Measurements from ENCODE around the gene PCDHGC3. TPM values are rescaled to one million over a fixed set of nuclear protein-coding genes. Genes with fewer than 3 reads are reported as not detected.
"Not testable (repeated sequence)": the region's sequence is repeated elsewhere in the genome, so short reads cannot be mapped to it uniquely, and the experiment has no call there.

PCDHGC3 gene
- total RNA-seq: not detected

GRCh38 chr5:141475625-141476131 is at the start of gene PCDHGC3:
Gene PCDHGC3, plus strand, starts transcription at chr5:141475966. Its CDS starts 151 bp downstream, at chr5:141476117.
- H3K9me3 Mint-ChIP-seq: no peaks in the 10 kb centered on the region
- ChIA-PET CTCF (interaction anchor here (0.7 to 2.4 kb wide), 6 partner anchors 10 to 57 kb away, joined by 3 to 6 read pairs (median 4); partner anchors contain the start of gene PCDHGC4), POLR2A (no interaction called here)
- peaks cover 7% of the 10 kb centered on the region for H3K36me3 Mint-ChIP-seq (ENCODE audit: low read depth)
- H3K4me3 Mint-ChIP-seq: peak within 1 kb of the TSS; percentile 69
- no peak for DNase-seq
- peaks cover 66% of the 10 kb centered on the region for H3K27me3 Mint-ChIP-seq
- peaks cover 19% of the 10 kb centered on the region for H3K4me1 Mint-ChIP-seq
- H3K27ac Mint-ChIP-seq: peak within 1 kb of the TSS; percentile 46

GRCh38 chr5:141427783-141428426 is 47.9 kb upstream of the PCDHGC3 start:
- Mint-ChIP-seq H3K4me1 (peaks cover 11% of the 10 kb centered on the region), H3K27me3 (peaks cover 48% of the 10 kb centered on the region), H3K4me3 (no peak overlapping the region), H3K9me3 (peaks cover 29% of the 10 kb centered on the region), H3K27ac (no peak overlapping the region), H3K36me3 (ENCODE audit: low read depth) (peaks cover 13% of the 10 kb centered on the region)
- ChIA-PET CTCF (interaction anchor here (1.8 kb wide), 1 partner anchor 130 kb away, joined by 4 read pairs; no protein-coding TSS in a partner anchor), POLR2A (no interaction called here)
- no peak for DNase-seq

- peak within 1 kb of the TSS; percentile 80 for H3K27ac Mint-ChIP-seq
- H3K4me1 Mint-ChIP-seq: peaks cover 11% of the 10 kb centered on the region
- ChIA-PET POLR2A (no interaction called here), CTCF (interaction anchor here (0.6 to 3.3 kb wide), 20 partner anchors 10 to 201 kb away, joined by 3 to 22 read pairs (median 4); partner anchors contain the start of genes PCDHGA10, PCDHGA11, PCDHGB6 and PCDHGB7)
- H3K27me3 Mint-ChIP-seq: peaks cover 39% of the 10 kb centered on the region
- peaks cover 31% of the 10 kb centered on the region for H3K9me3 Mint-ChIP-seq
- peak within 1 kb of the TSS; percentile 59 for H3K4me3 Mint-ChIP-seq
- peaks cover 16% of the 10 kb centered on the region for H3K36me3 Mint-ChIP-seq (ENCODE audit: low read depth)
- DNase-seq: peak; percentile 39
Measured at GRCh38 chr5:141430332-141431113, 45.2 kb upstream of the PCDHGC3 start, which contains the start of gene PCDHGA12. Gene PCDHGA12, plus strand, starts transcription at chr5:141430507. Its CDS starts 253 bp downstream, at chr5:141430760.

GRCh38 chr5:141431286-141431685 is 44.5 kb upstream of the PCDHGC3 start:
- POLR2A ChIA-PET: no interaction called here
- peak overlapping the region; percentile 59 for H3K4me3 Mint-ChIP-seq
- peaks cover 31% of the 10 kb centered on the region for H3K9me3 Mint-ChIP-seq
- H3K4me1 Mint-ChIP-seq: peaks cover 11% of the 10 kb centered on the region
- H3K36me3 Mint-ChIP-seq (ENCODE audit: low read depth): peaks cover 16% of the 10 kb centered on the region
- CTCF ChIA-PET: interaction anchor here (0.7 to 3.3 kb wide), 9 partner anchors 10 to 133 kb away, joined by 3 to 22 read pairs (median 6); partner anchors contain the start of genes PCDHGA10, PCDHGA11, PCDHGB6 and PCDHGB7
- no peak for DNase-seq
- peak overlapping the region; percentile 80 for H3K27ac Mint-ChIP-seq
- H3K27me3 Mint-ChIP-seq: peaks cover 37% of the 10 kb centered on the region

- peaks cover 37% of the 10 kb centered on the region for H3K27me3 Mint-ChIP-seq
- POLR2A ChIA-PET, CTCF ChIA-PET, DNase-seq, H3K27ac Mint-ChIP-seq: not testable (repeated sequence)
- H3K4me3 Mint-ChIP-seq: peak overlapping the region; percentile 59
- H3K4me1 Mint-ChIP-seq: peaks cover 11% of the 10 kb centered on the region
- peaks cover 26% of the 10 kb centered on the region for H3K9me3 Mint-ChIP-seq
- peaks cover 16% of the 10 kb centered on the region for H3K36me3 Mint-ChIP-seq (ENCODE audit: low read depth)
Measured at GRCh38 chr5:141432308-141432707, 43.5 kb upstream of the PCDHGC3 start.

GRCh38 chr5:141432726-141433125 is 43.0 kb upstream of the PCDHGC3 start:
- POLR2A ChIA-PET: not testable (repeated sequence)
- Mint-ChIP-seq H3K36me3 (ENCODE audit: low read depth) (peaks cover 16% of the 10 kb centered on the region), H3K4me1 (peaks cover 11% of the 10 kb centered on the region)

GRCh38 chr5:141434006-141434405 is 41.8 kb upstream of the PCDHGC3 start:
- Mint-ChIP-seq H3K36me3 (ENCODE audit: low read depth) (peaks cover 16% of the 10 kb centered on the region), H3K9me3 (peaks cover 21% of the 10 kb centered on the region), H3K27ac (no peak overlapping the region), H3K4me1 (peaks cover 11% of the 10 kb centered on the region), H3K27me3 (peaks cover 33% of the 10 kb centered on the region), H3K4me3 (no peak overlapping the region)
- ChIA-PET POLR2A (no interaction called here), CTCF (interaction anchor here (0.7 kb wide), 1 partner anchor 158 kb away, joined by 4 read pairs; no protein-coding TSS in a partner anchor)
- no peak for DNase-seq

More at GRCh38 chr5:141432726-141433125, 43.0 kb upstream of the PCDHGC3 start:
- CTCF ChIA-PET, DNase-seq, H3K27ac Mint-ChIP-seq, H3K4me3 Mint-ChIP-seq: not testable (repeated sequence)
- H3K9me3 Mint-ChIP-seq: peaks cover 26% of the 10 kb centered on the region
- H3K27me3 Mint-ChIP-seq: peaks cover 37% of the 10 kb centered on the region

GRCh38 chr5:141437221-141437620 is 38.5 kb upstream of the PCDHGC3 start:
- ChIA-PET POLR2A (no interaction called here), CTCF (no interaction called here)
- Mint-ChIP-seq H3K27me3 (peaks cover 13% of the 10 kb centered on the region), H3K27ac (no peak overlapping the region), H3K9me3 (peaks cover 4% of the 10 kb centered on the region), H3K36me3 (ENCODE audit: low read depth) (peaks cover 6% of the 10 kb centered on the region), H3K4me1 (peaks cover under 1% of the 10 kb centered on the region), H3K4me3 (no peak overlapping the region)
- DNase-seq: no peak

- ChIA-PET POLR2A (interaction anchor here (0.7 kb wide), 1 partner anchor 75 kb away, joined by 3 read pairs; no protein-coding TSS in a partner anchor), CTCF (no interaction called here)
- no peaks in the 10 kb centered on the region for H3K36me3 Mint-ChIP-seq (ENCODE audit: low read depth)
- no peak overlapping the region for H3K4me3 Mint-ChIP-seq
- H3K9me3 Mint-ChIP-seq: no peaks in the 10 kb centered on the region
- no peak overlapping the region for H3K27ac Mint-ChIP-seq
- no peaks in the 10 kb centered on the region for H3K4me1 Mint-ChIP-seq
- no peak for DNase-seq
- peaks cover 5% of the 10 kb centered on the region for H3K27me3 Mint-ChIP-seq
Measured at GRCh38 chr5:141439411-141440141, 36.2 kb upstream of the PCDHGC3 start.

GRCh38 chr5:141440341-141440740 is 35.4 kb upstream of the PCDHGC3 start:
- no peaks in the 10 kb centered on the region for H3K4me1 Mint-ChIP-seq
- ChIA-PET CTCF (no interaction called here), POLR2A (interaction anchor here (0.7 kb wide), 1 partner anchor 76 kb away, joined by 3 read pairs; no protein-coding TSS in a partner anchor)
- no peaks in the 10 kb centered on the region for H3K36me3 Mint-ChIP-seq (ENCODE audit: low read depth)
- H3K27me3 Mint-ChIP-seq: peaks cover 4% of the 10 kb centered on the region
- H3K9me3 Mint-ChIP-seq: no peaks in the 10 kb centered on the region
- H3K27ac Mint-ChIP-seq: no peak overlapping the region
- no peak overlapping the region for H3K4me3 Mint-ChIP-seq
- DNase-seq: no peak

GRCh38 chr5:141441571-141442170 is 34.1 kb upstream of the PCDHGC3 start:
- H3K4me1 Mint-ChIP-seq: no peaks in the 10 kb centered on the region
- ChIA-PET CTCF (no interaction called here), POLR2A (no interaction called here)
- no peaks in the 10 kb centered on the region for H3K36me3 Mint-ChIP-seq (ENCODE audit: low read depth)
- DNase-seq: no peak
- no peak overlapping the region for H3K4me3 Mint-ChIP-seq
- H3K27me3 Mint-ChIP-seq: peaks cover 6% of the 10 kb centered on the region
- no peak overlapping the region for H3K27ac Mint-ChIP-seq
- no peaks in the 10 kb centered on the region for H3K9me3 Mint-ChIP-seq

GRCh38 chr5:141465351-141465750 is 10.4 kb upstream of the PCDHGC3 start:
- H3K27me3 Mint-ChIP-seq: peaks cover 10% of the 10 kb centered on the region
- H3K36me3 Mint-ChIP-seq (ENCODE audit: low read depth): no peaks in the 10 kb centered on the region
- H3K4me1 Mint-ChIP-seq: no peaks in the 10 kb centered on the region
- no peak overlapping the region for H3K4me3 Mint-ChIP-seq
- no peak for DNase-seq
- no peaks in the 10 kb centered on the region for H3K9me3 Mint-ChIP-seq
- ChIA-PET POLR2A (no interaction called here), CTCF (interaction anchor here (1.1 kb wide), 1 partner anchor 68 kb away, joined by 3 read pairs; the partner anchor contains the start of gene PCDHGB5)
- no peak overlapping the region for H3K27ac Mint-ChIP-seq

Data from activated CD4-positive, alpha-beta T cell treated with anti-CD3 and anti-CD28 coated beads, Interleukin-2, amount 10 ng/mL, durations not matched to agents 7 days and 5 days (primary cell).